ENCODE results near the gene KRTAP10-10.
"Not testable (repeated sequence)": the region's sequence is repeated elsewhere in the genome, so short reads cannot be mapped to it uniquely, and the experiment has no call there.

Gene KRTAP10-10

GRCh38 chr21:44609193-44609592 lies 28.0 kb upstream of the KRTAP10-10 start:
- FAIRE-seq (no peak), DNase-seq (ENCODE audit: insufficient read length) (no peak)
- TF ChIP-seq POLR2AphosphoS5 (IDR thresholded peaks at IDR 0.05; ENCODE audit: low read depth, low read length) = no peak
- TF ChIP-seq TAF1 (IDR thresholded peaks at IDR 0.05; ENCODE audit: borderline replicate concordance, low read depth, low read length) = no peak
- TF ChIP-seq POLR2A (IDR thresholded peaks at IDR 0.05; ENCODE audit: low read depth, low read length) = no peak

GRCh38 chr21:44610157-44610843 lies 26.9 kb upstream of the KRTAP10-10 start:
- not testable (repeated sequence) for DNase-seq (ENCODE audit: insufficient read length); FAIRE-seq

- FAIRE-seq = no peak
- no peak for DNase-seq (ENCODE audit: insufficient read length)
- TF ChIP-seq TAF1 (IDR thresholded peaks at IDR 0.05; ENCODE audit: borderline replicate concordance, low read depth, low read length) = no peak
- TF ChIP-seq POLR2A (IDR thresholded peaks at IDR 0.05; ENCODE audit: low read depth, low read length) = no peak
- TF ChIP-seq POLR2AphosphoS5 (IDR thresholded peaks at IDR 0.05; ENCODE audit: low read depth, low read length) = no peak
These were observed 25.6 kb upstream of the KRTAP10-10 start for GRCh38 chr21:44611551-44611950.

GRCh38 chr21:44612029-44612486 lies 25.1 kb upstream of the KRTAP10-10 start, which contains the start of gene KRTAP10-8:
TSS of gene KRTAP10-8 (plus strand) at chr21:44612079. CDS start at chr21:44612101, 22 bp downstream.
- TF ChIP-seq POLR2A (IDR thresholded peaks at IDR 0.05; ENCODE audit: low read depth, low read length) (no peak), TAF1 (IDR thresholded peaks at IDR 0.05; ENCODE audit: borderline replicate concordance, low read depth, low read length) (no peak), POLR2AphosphoS5 (IDR thresholded peaks at IDR 0.05; ENCODE audit: low read depth, low read length) (no peak)
- DNase-seq (ENCODE audit: insufficient read length) (no peak), FAIRE-seq (no peak)

- no peak for FAIRE-seq
- DNase-seq (ENCODE audit: insufficient read length) = no peak
- no peak for TF ChIP-seq POLR2AphosphoS5 (IDR thresholded peaks at IDR 0.05; ENCODE audit: low read depth, low read length)
- TF ChIP-seq TAF1 (IDR thresholded peaks at IDR 0.05; ENCODE audit: borderline replicate concordance, low read depth, low read length) = no peak
- no peak for TF ChIP-seq POLR2A (IDR thresholded peaks at IDR 0.05; ENCODE audit: low read depth, low read length)
These were observed 24.4 kb upstream of the KRTAP10-10 start for GRCh38 chr21:44612669-44613229.

- no peak for FAIRE-seq
- DNase-seq (ENCODE audit: insufficient read length) = no peak
- no peak for TF ChIP-seq TAF1 (IDR thresholded peaks at IDR 0.05; ENCODE audit: borderline replicate concordance, low read depth, low read length)
- TF ChIP-seq POLR2AphosphoS5 (IDR thresholded peaks at IDR 0.05; ENCODE audit: low read depth, low read length) = no peak
- TF ChIP-seq POLR2A (IDR thresholded peaks at IDR 0.05; ENCODE audit: low read depth, low read length) = no peak
These were observed 23.6 kb upstream of the KRTAP10-10 start for GRCh38 chr21:44613386-44614155.

GRCh38 chr21:44614161-44614631 lies 23.0 kb upstream of the KRTAP10-10 start:
- FAIRE-seq (no peak), DNase-seq (ENCODE audit: insufficient read length) (no peak)
- TF ChIP-seq TAF1 (IDR thresholded peaks at IDR 0.05; ENCODE audit: borderline replicate concordance, low read depth, low read length) = no peak
- TF ChIP-seq POLR2A (IDR thresholded peaks at IDR 0.05; ENCODE audit: low read depth, low read length) = no peak
- no peak for TF ChIP-seq POLR2AphosphoS5 (IDR thresholded peaks at IDR 0.05; ENCODE audit: low read depth, low read length)

GRCh38 chr21:44614961-44615391 lies 22.2 kb upstream of the KRTAP10-10 start:
- no peak for DNase-seq (ENCODE audit: insufficient read length)
- TF ChIP-seq POLR2A (IDR thresholded peaks at IDR 0.05; ENCODE audit: low read depth, low read length) (no peak), POLR2AphosphoS5 (IDR thresholded peaks at IDR 0.05; ENCODE audit: low read depth, low read length) (no peak), TAF1 (IDR thresholded peaks at IDR 0.05; ENCODE audit: borderline replicate concordance, low read depth, low read length) (no peak)
- no peak for FAIRE-seq

- DNase-seq (ENCODE audit: insufficient read length) (no peak), FAIRE-seq (no peak)
- TF ChIP-seq TAF1 (IDR thresholded peaks at IDR 0.05; ENCODE audit: borderline replicate concordance, low read depth, low read length) (no peak), POLR2AphosphoS5 (IDR thresholded peaks at IDR 0.05; ENCODE audit: low read depth, low read length) (no peak), POLR2A (IDR thresholded peaks at IDR 0.05; ENCODE audit: low read depth, low read length) (no peak)
These were observed 21.7 kb upstream of the KRTAP10-10 start for GRCh38 chr21:44615466-44615865.

- no peak for DNase-seq (ENCODE audit: insufficient read length)
- FAIRE-seq = no peak
- TF ChIP-seq POLR2A (IDR thresholded peaks at IDR 0.05; ENCODE audit: low read depth, low read length) (no peak), POLR2AphosphoS5 (IDR thresholded peaks at IDR 0.05; ENCODE audit: low read depth, low read length) (no peak), TAF1 (IDR thresholded peaks at IDR 0.05; ENCODE audit: borderline replicate concordance, low read depth, low read length) (no peak)
These were observed 21.1 kb upstream of the KRTAP10-10 start for GRCh38 chr21:44615911-44616590.

GRCh38 chr21:44616591-44616926 lies 20.6 kb upstream of the KRTAP10-10 start:
- TF ChIP-seq POLR2AphosphoS5 (IDR thresholded peaks at IDR 0.05; ENCODE audit: low read depth, low read length) = no peak
- no peak for DNase-seq (ENCODE audit: insufficient read length)
- FAIRE-seq = no peak

All from GM12892 (cell line).